OCI-LY3 (cell line): ENCODE measurements around the gene TPM4.

Experiments
- CTCF ChIP-seq: fragments of 200-600, 300-600 bp; sonication (generic); IDR thresholded peaks from 2 replicates; pipeline ENCODE4 v1.5.1; 2014; ENCODE audit warnings: antibody characterized with exemption, low read length, low read depth
- EZH2phosphoT487 ChIP-seq: fragments of 200-600 bp; shearing (Covaris generic); IDR thresholded peaks from 2 replicates; pipeline ENCODE4 v1.6.1; 2018; ENCODE audit warnings: antibody characterized with exemption, mixed run types, low read depth

GRCh38 chr19:16039081-16039480 is 37.2 kb upstream of the TPM4 start:
- TF ChIP-seq CTCF, result no peak
- TF ChIP-seq EZH2phosphoT487, result no peak
